ENCODE data around the gene IFIT2. TPM values are rescaled to one million over a fixed set of nuclear protein-coding genes. Genes with fewer than 3 reads are reported as not detected.
A peak's percentile ranks its signal among the peaks of the same experiment; 100 is the strongest.

The IFIT2 gene
- total and polyA plus RNA-seq, 8 donors: 0.45 to 5.0 (median 1.6) TPM; not detected in 1

GRCh38 chr10:89344156-89344555, 42.3 kb downstream of the IFIT2 start:
- Histone ChIP-seq H3K4me1 (peaks cover 0 to 8% (median 4%) of the 10 kb centered on the region in 4 donors), H3K27ac (no peak overlapping the region), H3K36me3 (peaks cover 3 to 18% (median 13%) of the 10 kb centered on the region in 4 donors), H3K4me3 (no peak overlapping the region), H3K27me3 (no peaks in the 10 kb centered on the region), H3K9me3 (no peaks in the 10 kb centered on the region)
- 34 to 63% (median 47%) methylated on average over 2 of the region's 2 CpGs for WGBS, 5 donors
- intact Hi-C loops (cut with DNase I; ENCODE audit: low total_unique reads): no loop called here
- no peak for DNase-seq
- TF ChIP-seq POLR2AphosphoS5 (IDR thresholded peaks at IDR 0.05): no peak
- TF ChIP-seq EP300 (IDR thresholded peaks at IDR 0.05): no peak
- no peak for TF ChIP-seq POLR2A (IDR thresholded peaks at IDR 0.05)
- TF ChIP-seq CTCF (IDR thresholded peaks at IDR 0.05): no peak

GRCh38 chr10:89345367-89346000, 43.6 kb downstream of the IFIT2 start:
- Histone ChIP-seq H3K36me3 (peaks cover 0 to 6% (median 3%) of the 10 kb centered on the region in 4 donors), H3K9me3 (no peaks in the 10 kb centered on the region), H3K4me3 (no peak overlapping the region), H3K4me1 (peaks cover 3 to 15% (median 9%) of the 10 kb centered on the region in 4 donors), H3K27me3 (no peaks in the 10 kb centered on the region), H3K27ac (no peak overlapping the region)
- 92 to 96% (median 93%) methylated on average over 4 of the region's 4 CpGs for WGBS, 5 donors
- DNase-seq: no peak
- TF ChIP-seq EP300 (IDR thresholded peaks at IDR 0.05): no peak
- TF ChIP-seq POLR2AphosphoS5 (IDR thresholded peaks at IDR 0.05): no peak
- TF ChIP-seq POLR2A (IDR thresholded peaks at IDR 0.05): no peak
- TF ChIP-seq CTCF (IDR thresholded peaks at IDR 0.05): no peak
- intact Hi-C loops (cut with DNase I; ENCODE audit: low total_unique reads): no loop called here

- intact Hi-C loops (cut with DNase I; ENCODE audit: low total_unique reads): no loop called here
These were observed 44.8 kb downstream of the IFIT2 start for GRCh38 chr10:89346405-89347254.

More at GRCh38 chr10:89346405-89347254, 44.8 kb downstream of the IFIT2 start:
- Histone ChIP-seq H3K9me3 (no peaks in the 10 kb centered on the region), H3K27me3 (no peaks in the 10 kb centered on the region), H3K36me3 (no peaks in the 10 kb centered on the region), H3K4me1 (peaks cover 9 to 27% (median 18%) of the 10 kb centered on the region in 4 donors), H3K4me3 (no peak overlapping the region), H3K27ac (peak overlapping the region in 3 of 5 donors; percentile 41 to 60 (median 48))
- TF ChIP-seq EP300 (IDR thresholded peaks at IDR 0.05): no peak
- no peak for TF ChIP-seq POLR2A (IDR thresholded peaks at IDR 0.05)
- no peak for TF ChIP-seq POLR2AphosphoS5 (IDR thresholded peaks at IDR 0.05)
- TF ChIP-seq CTCF (IDR thresholded peaks at IDR 0.05): no peak
- DNase-seq: peak in 1 of 2 donors; percentile 50
- WGBS, 5 donors: 65 to 78% (median 77%) methylated on average over 4 of the region's 4 CpGs
